Measurements from ENCODE around the gene RAVER1.
"Not testable (repeated sequence)": the region's sequence is repeated elsewhere in the genome, so short reads cannot be mapped to it uniquely, and the experiment has no call there.

The RAVER1 gene

DNA sequence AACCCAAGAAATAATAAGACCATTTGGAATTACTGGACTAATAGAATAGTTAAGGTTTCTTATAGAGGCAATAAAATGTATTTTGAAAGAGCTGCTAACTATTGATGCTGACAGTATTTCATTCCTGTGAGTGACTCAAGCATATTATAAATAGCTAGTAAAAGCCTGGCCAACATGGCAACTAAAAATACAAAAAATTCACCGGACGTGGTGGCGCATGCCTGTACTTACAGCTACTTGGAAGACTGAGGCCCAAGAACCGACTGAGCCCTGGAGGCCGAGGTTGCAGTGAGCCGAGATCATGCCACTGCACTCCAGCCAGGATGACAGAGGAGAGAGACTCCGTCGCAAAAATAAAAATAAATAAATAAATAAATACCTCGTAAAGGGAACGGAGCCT is 11.5 kb upstream of the RAVER1 start:
- DNase-seq (ENCODE audit: low spot score), result no peak

DNA sequence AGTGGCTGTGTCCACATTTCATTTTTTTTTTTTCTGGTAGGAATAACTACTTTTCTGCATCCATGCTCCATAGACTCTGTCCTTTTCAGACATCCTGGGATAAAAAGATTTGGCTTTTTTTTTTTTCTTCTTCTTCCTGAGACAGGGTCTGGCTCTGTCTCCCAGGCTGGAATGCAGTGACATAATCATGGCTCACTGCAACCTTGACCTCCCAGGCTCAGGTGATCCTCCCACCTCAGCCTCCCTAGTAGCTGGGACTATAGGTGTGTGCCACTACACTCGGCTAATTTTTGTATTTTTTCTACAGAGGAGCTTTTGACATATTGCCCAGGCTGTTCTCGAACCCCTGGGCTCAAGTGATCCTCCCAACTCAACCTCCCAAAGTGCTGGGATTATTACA is 10.2 kb upstream of the RAVER1 start:
- DNase-seq (ENCODE audit: low spot score), result no peak

DNA sequence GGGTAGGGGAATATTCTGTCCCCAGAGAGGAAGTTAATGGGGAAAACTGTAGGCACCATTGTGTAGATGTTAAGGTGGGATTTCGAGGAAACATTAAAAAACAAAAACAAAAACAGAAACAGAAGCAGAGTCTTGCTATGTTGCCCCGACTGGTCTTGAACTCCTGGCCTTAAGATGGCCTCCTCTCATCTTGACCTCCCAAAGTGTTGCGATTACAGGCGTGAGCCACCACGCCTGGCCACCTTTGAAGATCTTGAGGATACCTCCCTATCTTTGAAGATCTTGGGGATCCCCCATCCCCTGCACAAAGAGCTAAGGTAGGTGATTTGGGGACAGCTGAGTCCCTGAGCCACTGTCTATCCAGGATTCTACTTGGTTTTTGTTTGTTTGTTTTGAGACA is 6.6 kb upstream of the RAVER1 start:
- no peak for DNase-seq (ENCODE audit: low spot score)

DNA sequence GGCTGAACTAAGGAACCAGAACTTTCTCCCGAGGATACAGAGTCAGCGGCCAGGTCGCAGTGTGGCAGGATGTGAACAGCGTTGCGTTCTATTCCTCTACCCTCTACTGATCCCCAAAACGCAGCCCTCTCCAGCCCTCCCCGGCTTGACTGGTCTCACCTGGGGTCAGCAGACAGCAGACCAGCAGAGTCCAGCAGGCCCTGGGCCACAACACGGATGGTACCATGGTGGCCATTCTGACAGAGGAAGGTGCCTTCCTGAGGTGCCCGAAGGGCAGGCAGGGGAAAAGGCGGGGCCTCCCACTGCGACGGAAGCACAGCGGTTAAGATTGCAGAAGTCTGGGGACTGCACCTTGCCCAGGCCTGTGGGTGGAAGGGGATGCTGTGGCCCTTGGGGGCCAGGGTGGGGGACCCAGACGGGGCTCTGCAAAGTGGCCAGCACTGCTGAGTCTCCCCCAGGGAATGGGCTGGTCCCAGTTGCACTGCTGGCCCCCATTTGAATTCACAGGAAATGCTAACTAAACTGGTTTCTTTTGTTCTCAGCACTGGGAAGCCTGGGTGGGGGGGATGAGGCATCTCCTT is 6.1 kb upstream of the RAVER1 start, which contains the start of gene ICAM3:
ICAM3 (minus strand) TSS at position 245 of the 581 bp plus-strand sequence; CDS start at position 235, 10 bp downstream.
- peak; percentile 67 for DNase-seq (ENCODE audit: low spot score)

DNA sequence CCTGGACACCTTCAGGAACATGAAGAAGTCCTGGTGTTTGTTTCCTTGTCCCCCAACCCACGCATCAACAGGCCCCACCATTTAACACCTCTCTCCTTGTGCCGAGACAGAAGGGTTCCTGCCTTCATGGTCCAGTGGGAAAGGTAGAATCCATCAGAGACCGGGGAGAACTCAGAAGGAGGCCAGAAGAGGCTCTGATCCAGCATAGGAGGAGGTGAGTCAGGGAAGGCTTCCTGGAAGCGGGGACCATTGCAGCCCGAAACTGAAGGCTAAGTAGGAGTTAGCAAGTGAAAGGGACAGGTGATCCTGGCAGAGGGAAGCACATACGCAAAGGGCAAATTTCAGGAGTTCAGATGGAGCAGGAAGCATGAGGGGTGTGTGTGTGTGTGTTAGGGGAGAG is 5.6 kb upstream of the RAVER1 start:
- DNase-seq (ENCODE audit: low spot score), result no peak

DNA sequence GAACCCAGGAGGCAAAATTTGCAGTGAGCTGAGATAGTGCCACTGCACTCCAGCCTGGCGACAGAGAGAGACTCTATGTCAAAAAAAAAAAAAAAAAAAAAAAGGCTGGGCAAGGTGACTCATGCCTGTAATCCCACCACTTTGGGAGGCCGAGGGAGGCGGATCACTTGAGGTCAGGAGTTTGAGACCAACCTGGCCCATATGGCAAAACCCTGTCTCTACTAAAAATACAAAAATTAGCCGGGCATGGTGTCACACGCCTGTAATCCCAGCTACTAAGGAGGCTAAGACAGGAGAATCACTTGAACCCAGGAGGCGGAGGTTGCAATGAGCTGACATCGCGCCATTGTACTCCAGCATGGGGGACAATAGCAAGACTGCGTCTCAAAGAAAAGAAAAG is 3.4 kb upstream of the RAVER1 start:
- DNase-seq (ENCODE audit: low spot score), result not testable (repeated sequence)

DNA sequence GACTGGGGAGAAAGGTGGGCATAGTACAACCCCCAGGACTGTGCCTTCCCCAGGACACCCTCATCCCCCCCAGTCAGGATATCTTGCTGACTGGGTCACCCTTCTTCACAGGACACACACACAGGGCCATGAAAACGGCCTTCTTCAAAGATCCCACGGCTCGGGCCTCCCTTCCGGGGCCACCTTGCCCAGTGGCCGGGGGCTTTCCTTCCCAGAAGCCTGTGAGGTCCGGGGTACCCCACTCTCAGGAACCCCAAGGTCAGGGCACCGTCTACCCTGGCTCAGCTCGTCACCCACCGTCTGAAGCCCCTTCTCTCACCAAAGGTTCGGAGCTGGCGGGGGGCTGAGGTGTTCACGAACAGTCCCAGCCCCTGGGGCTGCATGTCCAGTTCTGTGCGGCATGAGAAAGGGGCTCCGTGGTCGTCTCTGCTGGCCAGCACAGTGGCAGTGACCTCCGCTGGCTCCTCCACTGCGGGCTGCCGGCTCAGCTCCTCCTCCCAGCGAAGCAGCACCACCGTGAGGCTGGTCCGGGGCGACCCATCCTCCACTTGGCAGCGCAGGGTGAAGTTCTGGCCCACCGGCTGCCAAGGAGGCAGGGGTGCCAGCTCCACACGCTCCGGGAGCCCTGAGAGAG is 2.1 kb upstream of the RAVER1 start:
- DNase-seq (ENCODE audit: low spot score), result no peak

DNA sequence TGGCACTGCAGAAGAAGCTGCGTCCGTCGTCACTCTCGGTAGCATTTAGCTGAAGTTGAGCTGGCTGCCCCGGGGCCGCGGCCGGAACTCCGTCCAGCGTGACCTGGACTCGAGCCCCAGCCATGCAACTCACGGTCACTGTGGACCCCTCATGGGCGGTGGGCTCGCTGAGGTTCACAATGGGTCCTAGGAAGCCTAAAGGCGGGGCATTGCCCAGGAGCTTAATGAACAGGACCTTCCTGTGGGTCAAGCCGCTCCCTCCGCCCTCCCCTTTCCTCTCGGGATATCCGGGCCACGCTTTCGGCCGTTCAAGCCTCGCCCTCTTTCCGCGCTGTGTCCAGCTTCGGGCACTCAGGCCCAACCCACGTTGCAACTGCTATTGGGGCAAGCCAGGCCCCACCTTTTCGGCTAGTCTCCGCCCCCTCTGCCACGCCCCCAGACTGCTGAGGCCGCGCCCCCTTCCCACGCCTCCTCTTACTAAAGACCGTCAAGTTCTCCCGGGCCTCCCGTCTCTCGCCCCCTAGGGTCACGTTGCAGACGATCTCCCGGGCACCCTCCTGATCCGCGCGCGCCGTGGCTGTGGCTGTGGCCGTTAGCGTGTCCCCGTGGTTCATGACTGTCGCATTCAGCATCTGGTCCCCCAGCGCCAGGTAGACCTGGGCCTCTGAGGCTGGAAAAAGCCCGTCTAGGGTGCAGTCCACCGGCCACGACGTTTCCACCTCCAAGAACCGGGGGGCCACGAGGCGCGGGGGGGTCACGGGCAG is 1.4 kb upstream of the RAVER1 start:
- DNase-seq (ENCODE audit: low spot score), result peak; percentile 77

DNA sequence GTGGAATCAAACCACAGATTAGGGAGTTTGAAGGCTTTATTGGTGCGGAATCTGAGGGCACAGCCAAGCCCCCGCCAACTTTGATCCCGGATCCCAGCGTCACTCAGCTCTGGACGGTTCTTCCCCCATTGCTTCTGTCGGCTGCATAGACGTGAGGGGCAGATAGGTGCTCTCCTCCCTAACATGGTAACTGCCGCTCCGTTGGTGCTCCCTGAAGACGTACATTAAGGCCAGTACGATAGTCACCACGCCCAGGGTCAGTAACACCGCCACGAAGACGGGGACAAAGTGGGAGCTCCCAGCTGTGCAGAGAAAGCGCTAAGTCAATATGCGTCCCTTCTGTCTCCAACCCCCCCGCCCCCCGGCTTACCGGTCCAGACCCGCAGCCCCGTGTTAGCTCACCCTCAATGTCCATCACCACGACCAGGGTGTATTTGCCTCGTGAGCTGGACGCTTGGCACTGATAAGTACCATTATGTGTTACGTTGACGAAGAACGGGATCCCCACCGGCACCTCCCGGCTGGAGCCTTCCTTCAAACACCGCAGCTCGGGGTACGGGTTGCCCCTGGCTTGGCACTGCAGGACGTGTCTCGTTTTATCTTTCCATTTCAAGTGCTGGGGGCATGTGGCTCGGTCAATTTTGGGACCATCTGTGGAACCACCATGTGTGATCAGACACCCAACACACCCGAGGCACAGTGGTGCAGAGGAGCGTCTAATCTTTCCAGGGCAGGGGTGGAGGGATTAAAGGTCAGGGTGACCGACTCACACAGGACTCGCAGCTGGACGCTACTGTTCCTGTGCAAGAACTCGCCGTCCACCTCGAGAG is 644 bp upstream of the RAVER1 start:
- no peak for DNase-seq (ENCODE audit: low spot score)

DNA sequence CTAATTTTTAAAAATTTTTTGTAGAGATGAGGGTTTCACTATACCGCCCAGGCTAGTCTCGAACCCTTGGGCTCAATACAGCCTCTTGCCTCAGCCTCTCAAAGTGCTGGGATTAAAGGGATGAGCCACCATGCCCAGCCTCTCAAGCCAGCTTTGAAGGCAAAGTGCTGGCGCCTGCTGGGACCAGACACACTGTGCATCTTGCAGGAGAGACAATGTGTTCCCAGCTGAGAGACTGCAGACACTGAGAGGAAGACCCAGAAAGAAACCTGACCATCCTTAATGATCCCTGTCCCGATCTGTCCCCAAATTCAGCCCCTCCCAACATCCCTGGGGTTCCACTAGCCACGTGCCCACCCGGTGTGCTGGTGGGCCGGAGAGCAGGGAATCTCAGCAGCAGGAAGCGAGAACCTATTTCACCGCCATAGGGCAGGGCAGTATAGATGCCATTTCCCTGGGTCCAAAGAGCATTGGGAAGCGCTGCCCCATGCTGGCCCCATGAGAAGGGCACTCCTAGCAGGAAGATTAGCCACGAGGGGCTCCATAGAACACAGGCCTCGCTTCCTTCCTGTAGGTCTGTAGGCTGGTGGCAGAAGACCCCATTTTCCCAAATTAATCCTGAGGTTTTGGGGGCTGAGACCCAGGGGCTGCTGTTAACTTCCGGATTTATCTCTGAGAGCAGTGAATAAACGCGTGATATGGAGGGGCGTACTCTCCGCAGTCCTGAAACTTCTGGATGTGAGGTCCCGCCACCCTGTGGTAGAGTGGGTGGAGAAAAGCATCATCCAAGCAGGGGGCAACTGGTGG is 968 bp downstream of the RAVER1 start:
- DNase-seq (ENCODE audit: low spot score), result no peak

DNA sequence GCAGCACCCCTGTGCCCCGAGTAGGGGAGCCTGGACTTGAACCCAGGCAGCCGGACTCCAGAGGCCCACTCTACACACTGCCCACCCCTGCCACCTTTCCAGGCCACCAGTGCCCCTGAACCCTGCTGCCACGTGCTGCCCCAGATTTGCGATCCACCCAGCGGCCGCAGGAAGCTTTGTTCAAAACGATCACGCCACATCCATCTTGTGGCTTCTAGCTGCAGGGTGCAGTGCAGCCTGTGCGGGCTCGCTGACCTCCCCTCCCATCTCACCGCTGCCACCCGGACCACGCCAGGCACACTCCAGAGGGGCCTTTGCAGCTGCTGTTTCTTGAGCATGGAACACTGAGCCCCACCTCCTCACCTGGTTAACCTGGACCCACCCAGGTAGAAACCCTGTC is 3.8 kb downstream of the RAVER1 start:
- no peak for DNase-seq (ENCODE audit: low spot score)

DNA sequence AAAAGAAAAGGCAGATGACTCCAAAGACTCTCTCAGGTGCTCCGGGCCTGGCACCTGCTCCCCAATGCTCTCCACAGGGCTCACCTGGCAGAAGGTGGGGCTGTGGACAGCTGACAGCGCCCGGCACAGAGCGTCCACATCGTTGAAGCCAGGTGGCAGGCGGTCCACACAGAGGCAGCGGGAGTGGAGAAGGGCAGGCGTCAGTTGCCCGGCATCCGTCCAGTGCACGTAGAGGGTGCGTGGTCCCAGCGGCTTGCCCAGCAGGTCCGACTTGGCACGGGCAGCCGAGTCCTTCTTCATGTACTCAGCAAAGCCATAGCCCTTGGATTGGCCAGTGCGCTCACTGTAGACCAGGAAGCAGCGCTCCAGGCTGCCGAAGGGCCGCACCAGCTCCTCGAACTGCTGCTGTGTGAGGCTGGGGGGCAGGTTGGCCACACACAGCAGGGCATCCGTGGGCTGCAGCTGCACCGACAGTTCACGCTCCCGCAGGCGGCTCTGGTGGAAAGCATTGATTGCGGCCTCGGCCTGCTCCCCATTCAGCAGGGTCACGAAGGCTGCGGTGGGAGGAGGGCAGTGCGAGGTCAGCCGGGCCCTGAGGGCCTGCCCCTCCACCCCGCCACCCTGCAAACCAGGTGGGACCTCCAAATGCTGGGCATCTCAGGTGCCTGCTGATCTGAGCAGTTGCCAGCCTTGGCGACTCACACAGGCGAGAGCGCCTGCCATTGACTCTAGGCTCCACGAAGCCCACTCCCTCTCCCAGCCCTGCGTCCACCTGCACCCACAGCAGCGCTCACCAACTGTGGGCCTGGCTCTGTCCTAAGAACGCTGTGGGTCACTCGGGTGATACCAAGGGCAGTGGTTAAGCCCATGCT is 4.5 kb downstream of the RAVER1 start:
- no peak for DNase-seq (ENCODE audit: low spot score)

DNA sequence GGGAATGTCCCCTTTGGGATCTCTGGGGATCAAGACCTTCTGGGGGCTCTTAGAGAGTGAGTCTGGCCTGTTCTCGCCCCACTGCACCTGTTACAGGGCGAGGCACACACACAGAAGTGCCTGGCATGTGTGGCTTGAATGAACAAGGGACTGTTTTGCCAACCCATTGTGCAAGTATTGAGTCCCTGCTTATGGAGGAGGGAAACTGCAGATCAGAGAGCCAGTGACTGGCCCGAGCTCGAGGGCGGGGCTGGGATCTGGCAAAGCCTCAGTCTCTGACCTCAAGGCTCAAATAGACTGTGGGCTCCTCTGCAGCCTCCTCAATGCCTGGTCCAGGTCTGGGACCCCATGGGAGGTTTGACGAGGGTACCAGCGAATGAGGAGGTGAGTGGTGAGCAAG is 5.5 kb downstream of the RAVER1 start:
- DNase-seq (ENCODE audit: low spot score), result no peak

DNA sequence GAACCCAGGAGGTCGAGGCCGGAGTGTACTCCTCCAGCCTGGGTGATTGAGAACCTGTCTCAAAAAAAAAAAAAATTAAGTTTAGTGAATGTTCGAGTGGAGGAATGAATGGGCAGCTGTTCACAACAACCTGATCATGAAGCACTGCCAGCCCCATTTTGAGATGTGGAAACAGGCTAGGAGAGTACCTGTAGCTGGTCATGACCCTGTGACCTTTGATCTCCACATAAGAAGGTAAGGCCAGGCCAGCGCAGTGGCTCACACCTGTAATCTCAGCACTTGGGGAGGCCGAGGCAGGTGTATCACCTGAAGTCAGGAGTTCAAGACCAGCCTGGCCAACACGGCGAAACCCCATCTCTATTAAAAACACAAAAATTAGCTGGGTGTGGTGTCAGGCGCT is 7.6 kb downstream of the RAVER1 start:
- DNase-seq (ENCODE audit: low spot score), result no peak

DNA sequence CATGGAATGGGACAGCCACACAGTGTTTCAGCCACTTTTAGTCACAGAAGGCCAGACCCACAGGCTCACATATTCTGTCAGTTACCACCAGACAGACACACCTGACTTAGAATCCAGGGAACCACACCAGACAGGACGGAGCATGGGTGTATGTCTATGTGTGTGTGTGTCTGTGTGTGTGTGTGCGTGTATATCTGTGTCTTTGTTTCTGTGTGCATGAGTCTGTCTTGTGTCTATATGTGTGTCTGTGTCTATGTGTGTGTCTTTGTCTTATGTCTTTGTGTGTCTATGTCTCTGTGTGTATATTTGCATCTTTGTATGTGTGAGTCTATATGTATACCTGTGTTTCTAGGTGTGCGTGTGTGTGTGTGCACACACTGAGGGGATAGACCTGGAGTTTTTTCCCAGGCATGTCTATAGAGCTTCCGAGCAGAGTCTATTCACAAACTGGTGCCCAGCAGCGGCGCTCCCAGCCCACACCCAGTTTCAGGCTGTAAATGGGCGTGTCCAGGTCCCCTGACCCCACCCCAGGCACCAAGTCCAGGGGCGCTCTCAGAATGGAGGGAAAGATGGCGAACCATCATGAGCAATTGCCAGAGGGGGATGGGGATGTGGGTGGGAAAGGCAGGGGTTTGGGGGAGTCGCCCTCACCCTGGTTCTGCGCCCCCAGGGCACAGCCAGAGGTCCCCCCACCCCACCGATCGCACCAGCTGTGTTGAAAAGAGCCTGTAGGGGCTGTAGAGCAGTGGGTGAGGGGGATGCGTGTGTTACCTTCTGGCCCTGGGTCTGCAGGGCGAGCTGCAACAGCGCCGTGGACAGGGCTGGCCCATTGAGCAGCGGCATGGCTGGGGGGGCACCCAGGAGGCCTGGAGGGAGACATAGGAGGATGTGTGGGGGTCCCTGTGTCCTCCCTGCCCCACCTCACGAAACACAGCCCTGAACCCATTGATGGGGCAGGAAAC is 11.2 kb downstream of the RAVER1 start:
- DNase-seq (ENCODE audit: low spot score), result no peak

DNA sequence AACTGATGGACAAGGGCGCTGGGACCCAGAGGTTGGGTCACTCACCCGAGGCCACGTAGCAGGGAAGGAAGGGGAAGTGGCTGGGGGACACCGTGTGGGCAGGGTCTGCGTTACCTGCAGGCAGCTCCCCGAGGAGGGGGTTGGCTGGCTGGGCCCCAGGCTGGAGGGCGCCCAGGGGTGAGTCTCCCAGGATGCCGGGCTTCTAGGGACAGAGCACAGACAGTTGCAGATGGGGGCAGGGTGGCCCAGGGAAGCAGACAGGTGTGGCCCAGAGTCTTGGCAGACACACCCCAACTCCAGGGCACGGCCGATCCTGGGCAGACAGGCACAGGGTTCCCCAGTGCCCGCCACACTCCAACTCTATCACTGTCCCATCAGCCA is 11.9 kb downstream of the RAVER1 start:
- no peak for DNase-seq (ENCODE audit: low spot score)

DNA sequence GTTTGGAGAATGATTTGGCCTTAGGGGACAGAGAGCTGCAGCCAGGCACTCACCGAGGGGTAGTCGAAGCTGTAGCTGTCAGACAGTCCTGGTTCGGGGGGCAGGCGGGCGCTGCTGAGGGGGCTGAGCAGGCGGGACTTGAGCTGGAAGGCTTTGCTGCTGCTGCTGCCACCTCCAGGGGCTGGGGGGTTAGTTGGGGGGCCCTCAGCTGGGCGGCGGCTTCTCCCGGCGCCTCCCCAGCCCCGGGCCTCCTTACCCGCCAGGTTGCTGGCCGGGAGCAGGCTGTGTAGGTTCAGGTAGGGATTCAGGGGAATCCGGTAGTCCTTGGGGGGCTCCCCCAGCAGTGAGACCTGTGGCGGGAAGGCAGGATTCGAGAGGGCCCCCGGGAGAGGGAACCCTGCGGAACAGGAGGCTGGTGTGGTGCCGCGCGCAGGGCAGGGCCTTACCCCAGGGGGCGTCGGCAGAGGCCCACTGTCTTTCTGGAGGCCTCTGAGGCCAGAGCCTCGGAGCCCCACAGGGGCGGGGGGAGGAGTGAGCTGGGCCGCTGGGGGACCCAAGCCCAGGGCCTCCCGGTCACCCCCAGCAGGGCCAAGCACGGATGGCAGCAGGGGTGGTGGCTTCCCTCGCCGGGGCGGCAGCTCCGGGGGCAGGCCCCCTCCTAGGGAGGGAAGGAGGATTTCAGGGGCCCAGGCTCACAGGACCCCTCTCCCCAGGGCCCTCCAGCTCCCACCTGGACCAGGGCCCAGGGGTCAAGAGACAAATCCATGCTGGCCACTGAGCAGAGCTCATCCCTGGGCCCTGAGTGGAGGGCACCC is 12.5 kb downstream of the RAVER1 start:
- no peak for DNase-seq (ENCODE audit: low spot score)

DNA sequence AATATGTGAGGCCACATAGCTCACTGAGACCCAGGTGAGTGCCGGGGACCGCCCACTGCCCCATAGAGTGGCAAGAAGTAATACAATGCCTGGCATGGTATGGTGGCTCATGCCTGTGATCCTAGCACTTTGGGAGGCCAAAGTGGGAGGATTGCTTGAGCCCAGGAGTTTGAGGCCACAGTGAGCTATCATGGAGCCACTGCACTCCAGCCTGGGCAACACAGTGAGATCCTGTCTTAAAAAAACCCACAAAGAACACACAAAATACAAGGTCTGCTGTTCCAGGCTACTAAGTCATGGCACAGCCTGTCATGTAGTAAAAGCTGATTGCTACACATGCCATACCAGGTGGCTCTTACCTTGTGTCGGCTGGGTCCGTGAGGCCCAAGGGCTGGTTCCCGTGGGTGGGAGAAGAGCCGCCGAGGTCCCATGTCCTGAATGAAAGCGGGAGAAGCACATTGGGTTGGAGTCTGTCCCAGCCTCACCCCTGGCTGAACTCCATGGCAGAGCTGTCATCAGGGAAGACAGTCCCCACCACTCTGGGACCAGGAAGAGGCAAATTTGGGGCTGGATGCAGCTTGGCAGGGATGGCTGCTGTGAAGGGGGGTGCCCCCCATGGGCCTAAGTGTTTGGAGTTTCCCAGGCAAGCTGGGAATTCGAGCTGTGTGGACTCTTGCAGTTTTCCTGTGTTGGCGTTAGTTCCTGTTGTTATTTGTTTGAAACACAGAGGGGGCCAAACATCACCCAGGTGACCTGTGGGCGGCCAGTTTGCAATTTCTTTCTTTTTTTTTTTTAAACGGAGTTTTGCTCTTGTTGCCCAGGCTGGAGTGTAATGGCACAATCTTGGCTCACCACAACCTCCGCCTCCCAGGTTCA is 14.3 kb downstream of the RAVER1 start:
- no peak for DNase-seq (ENCODE audit: low spot score)

All from NAMALWA (cell line).